Activated CD8-positive, alpha-beta memory T cell treated with anti-CD3 and anti-CD28 coated beads, Interleukin-2, amount 50 U/mL, for 1 hour (primary cell): ENCODE data around the gene EHD3.
"Not testable (repeated sequence)": the region's sequence is repeated elsewhere in the genome, so short reads cannot be mapped to it uniquely, and the experiment has no call there.

ENCODE experiments used
- DNase-seq: peaks from one replicate; pipeline ENCODE4 v3.0.0-alpha.2; 2020; ENCODE audit errors: extremely low read depth

Gene EHD3

DNA sequence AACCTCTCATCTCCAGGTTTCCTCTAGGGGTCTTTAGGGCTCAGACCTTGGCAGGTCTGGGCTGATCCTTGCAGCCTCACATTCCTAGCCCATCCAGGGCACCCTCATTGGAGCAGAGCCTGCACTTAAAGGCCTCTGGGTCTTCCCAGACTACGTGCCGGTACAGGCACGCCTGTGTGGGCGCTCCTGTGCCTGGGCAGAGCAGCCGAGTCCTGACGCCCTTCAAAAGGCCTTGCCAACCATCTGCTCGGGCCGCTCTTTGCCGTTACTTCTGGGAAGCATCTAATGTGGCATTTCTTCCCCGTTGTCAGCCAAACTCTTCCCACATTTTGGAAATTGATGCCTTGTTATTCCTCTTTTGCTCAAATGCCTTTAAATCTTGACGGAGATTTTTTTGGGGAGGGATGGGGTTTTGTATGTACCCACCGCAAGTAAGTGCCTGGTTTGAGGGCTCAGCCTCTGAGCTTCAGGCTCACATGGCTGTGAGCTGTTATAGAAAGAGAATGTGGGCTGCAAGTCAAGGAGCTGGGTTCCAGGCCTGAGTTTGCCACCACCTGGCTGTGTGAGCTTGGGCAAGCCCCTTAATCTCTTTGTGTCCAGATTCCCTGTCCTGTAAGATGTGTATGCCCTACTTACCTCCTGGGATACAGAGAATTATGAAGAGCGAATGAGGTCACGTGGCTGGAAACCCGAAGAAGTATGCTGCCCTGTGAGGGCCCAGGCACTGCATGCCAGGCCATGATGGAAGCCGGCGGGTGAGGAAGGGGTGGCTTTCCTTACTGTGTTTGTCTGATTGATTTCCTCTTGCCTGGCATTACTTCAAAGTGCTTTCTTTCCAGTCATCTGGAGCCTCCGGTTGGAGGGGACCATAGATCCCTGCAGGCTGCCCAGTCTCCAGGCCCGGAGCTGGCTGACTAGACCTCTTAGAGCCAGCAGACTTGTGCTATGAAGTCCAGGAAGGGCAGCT, 20.6 kb downstream of the EHD3 start:
- DNase-seq = no peak

GRCh38 chr2:31255911-31256571, 22.1 kb downstream of the EHD3 start:
- DNase-seq = no peak

GRCh38 chr2:31256611-31257382, 22.8 kb downstream of the EHD3 start:
- no peak for DNase-seq

GRCh38 chr2:31258351-31258750, 24.4 kb downstream of the EHD3 start:
- DNase-seq = no peak

DNA sequence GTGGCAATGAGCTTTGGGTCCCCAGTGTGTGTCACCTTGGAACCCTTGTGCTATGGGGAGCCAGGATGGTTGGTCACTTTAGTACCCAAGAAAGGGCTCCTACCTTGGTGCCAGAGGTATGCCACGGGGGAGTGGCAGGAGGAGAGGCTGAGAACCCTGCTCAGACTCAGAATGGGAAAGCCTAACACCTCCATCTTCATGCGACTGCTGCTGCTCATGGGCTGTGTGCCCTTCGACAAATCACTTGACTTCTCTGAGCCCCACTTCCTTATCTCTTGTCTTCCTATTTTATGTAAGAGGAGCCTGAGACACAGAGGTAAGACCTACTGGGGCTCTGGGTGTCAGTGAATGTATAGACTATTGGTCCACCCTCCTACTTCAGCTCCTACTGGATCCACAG, 25.1 kb downstream of the EHD3 start:
- no peak for DNase-seq

- DNase-seq = no peak
Observed at GRCh38 chr2:31260870-31261269, 26.9 kb downstream of the EHD3 start.

DNA sequence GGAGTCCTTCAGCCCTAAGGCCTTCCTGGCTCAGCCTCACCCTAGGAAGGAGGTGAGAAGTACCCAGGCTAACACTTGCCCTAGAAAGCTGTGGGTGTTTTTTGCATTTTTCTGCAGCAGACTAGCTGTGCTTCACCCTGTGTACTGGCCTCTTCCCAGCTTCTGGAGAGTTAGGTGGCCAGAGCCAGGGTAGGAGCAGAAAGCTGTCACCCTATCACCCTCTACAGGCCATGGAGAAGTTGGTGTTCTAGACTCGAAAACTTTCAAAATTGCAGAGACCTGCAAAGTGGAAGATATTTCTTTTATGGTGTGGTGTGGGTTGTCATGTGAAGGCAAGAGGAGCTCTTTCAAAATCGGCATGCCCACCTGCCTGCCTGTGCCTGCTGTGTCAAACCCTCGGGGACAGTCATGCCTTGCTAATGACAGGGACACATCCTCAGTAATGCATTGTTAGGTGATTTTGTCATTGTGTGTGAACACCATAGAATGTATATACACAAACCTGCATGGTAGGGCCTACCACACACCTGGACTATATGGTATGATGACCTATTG, 29.8 kb downstream of the EHD3 start:
- no peak for DNase-seq

DNA sequence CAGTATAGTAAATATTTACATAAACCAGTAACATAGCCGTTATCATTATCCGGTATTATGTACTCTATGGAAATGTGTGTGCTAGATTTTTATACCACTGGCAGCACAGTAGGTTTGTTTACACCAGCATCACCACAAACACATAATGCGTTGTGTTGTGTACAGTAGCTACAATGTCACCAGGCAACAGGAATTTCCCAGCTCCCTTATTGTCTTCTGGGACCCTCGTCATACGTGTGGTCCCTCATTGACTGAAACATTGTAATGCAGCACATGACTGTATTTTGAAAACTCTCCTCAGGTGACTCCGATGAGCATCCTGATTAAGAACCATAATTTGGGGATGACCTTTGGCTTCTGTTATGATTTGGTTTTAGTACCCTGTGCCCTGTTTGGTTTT, 31.3 kb downstream of the EHD3 start:
- DNase-seq = no peak

DNA sequence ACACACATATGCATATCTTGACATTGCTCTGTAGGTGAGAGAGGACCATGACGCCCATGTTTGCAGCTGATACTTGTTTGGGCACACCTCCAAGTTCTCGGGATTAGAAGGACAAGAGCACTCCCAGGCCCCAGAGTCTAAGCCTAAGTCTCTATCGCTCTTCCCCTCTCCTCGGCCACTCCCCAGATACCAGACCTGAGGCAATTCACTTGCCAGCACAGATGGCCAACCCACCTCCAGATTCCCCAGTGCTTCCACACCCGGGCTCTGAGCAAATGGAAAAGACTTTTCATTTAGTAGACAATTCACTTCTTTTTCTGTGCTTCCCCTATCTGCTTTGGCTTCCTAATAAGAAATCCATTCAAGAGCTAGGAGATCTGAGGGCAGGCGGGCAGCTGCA, 32.9 kb downstream of the EHD3 start:
- no peak for DNase-seq

DNA sequence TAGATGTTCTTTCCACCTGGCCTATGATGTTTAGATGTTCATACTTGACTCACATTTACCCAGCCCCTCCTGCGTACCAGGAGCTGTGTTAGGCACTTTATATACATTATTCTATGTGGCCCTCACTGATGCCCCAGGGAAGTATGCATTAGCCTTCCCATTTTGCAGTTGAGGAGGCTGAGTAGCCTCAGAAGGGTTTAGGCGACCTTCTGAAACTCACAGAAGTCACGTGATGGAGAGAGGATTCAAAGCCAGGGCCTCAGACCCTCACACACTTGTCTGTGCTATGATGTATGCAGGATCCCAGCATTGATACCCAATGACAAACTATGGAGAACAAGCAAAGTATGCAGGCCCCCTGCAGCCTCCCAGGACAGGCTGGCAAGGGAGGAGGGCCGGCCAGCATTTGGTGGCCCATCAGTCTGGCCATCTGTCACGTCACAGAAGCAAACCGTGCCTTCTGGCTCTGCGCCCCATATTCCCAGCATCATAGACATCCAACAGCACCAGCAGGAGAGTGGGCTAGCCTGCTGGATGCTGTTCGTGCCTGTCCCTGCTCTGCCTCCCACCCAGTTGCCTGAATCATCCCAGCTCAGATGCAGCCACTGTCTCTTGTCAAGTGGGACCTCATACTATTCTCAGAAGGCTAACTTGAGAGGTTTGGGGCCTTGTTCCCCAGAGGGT, 33.6 kb downstream of the EHD3 start:
- DNase-seq = no peak

DNA sequence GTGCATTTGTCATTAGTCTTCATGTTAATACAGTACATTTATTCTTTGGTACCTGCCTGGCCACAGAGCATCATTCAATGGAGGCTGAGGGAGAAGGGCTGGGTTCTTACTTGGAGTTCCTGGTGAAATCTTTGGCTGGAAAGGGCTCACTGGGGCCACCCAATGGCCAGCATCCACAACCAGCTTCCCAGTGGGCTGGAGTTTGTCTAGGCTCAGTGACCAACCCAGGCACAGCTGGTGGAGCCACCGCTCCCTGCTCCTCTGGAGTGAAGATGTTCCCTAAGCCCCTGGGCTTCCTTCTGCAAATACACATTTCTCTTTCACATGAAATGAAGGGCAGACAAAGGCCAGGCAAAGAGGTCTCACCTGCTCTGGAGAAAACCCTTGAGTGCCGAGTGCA, 34.4 kb downstream of the EHD3 start:
- DNase-seq = no peak

- DNase-seq = no peak
Observed at GRCh38 chr2:31269087-31269486, 35.1 kb downstream of the EHD3 start.

DNA sequence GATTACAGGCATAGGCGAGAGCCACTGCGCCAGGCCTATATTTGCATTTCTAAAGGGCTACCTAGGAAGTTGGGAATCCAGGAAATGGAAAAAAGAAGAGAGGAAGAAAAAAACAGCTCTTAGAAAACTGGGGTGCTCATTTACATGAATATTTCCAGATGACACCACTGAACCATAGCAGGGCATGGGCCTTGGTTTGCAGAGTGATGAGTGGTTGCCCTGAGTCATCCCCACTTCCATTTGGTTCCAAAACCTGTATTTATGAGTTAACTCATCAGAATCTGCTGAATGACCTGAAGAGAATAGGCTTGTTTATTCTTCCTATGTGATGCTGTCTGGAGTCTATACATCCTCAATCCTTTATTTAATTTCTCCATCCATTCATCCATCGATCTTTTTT, 36.2 kb downstream of the EHD3 start:
- no peak for DNase-seq

GRCh38 chr2:31270822-31271231, 36.9 kb downstream of the EHD3 start:
- no peak for DNase-seq

DNA sequence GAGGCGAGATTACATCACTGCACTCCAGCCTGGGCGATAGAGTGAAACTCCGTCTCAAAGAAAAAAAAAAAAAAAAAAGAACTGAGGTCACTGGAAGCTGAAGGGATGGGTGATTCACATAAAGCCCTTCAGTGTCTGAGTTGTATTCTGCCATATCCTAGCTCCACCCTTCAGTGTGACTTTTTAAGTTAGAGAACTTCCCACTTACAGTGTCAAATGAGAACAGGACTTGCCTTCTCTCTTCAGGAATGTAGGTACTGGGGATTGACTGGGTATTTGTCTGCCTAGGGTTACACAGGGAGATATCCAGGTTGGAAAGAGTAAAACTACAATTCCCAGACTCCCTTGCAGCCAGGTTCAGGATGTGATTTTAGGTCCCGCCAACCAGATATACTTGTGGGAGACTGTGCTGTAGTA, 37.9 kb downstream of the EHD3 start:
- DNase-seq = no peak

GRCh38 chr2:31274401-31275075, 40.6 kb downstream of the EHD3 start:
- no peak for DNase-seq

DNA sequence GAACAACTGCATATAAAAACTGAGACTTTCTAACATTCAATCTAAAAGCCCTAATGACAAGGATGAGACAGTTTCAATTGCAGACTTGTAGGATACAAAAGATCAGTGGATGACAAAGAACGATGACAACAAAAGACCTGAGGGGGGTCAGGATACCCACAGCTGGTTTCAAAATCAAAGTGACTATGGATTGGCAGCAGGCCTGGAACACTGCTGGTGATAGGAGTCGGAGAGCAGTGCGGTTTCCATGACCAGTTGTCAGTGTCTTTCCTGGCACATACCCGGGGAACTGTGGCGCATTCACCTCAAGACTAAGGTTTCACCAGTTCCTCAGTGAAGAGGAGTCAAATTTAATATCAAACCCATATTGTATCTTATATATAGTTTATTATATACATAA, 42.0 kb downstream of the EHD3 start:
- DNase-seq = no peak

- no peak for DNase-seq
Observed at GRCh38 chr2:31277621-31278020, 43.7 kb downstream of the EHD3 start.

DNA sequence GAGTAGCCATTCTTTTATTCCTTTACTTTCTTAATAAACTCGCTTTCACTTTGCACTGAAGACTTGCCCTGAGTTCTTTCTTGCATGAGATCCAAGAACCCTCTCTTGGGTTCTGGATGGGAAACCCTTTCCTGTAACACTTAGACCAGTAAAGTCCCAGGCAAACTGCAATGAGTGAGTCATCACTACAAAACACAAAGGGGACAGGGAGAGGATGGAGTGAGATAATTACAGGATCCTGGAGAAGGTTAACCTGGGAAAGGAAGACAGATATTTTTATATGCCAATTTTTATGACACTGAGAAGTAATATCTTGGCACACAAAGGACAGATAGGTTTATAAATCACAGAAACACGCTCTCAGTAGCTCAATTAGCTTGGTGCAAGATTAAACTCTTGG, 48.7 kb downstream of the EHD3 start:
- DNase-seq = no peak

DNA sequence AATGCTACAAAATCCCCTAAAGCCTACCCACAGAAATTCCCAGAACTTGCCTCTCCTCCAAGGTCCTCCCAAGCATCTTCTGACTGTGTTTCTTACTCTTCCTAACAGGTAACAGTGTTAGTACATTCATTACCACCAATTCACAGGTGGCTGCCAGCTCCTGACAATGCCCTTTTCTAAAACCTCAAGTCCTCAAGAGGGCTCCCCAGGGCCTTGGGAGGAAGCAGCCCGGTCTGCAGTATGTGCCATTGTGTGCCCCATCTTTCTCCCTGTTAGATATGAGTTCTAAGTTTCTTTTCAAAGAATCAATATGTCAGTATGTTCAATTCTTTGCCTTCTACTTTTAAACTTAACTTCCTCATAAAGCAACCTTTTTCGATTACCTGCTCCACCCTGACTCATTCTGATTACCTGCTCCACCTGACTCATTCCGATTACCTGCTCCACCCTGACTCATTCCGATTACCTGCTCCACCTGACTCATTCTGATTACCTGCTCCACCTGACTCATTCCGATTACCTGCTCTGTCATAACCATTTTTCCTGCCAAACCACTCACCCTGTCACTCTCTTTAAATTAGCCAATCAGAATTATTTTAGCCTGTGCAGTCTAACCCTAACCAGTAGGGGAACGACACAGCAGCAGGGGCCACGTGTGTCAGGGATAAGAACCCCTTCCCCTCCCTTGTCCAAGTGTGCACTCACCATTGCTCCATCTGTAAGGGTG, 49.4 kb downstream of the EHD3 start:
- not testable (repeated sequence) for DNase-seq
